CD14-positive monocyte (primary cell): ENCODE data around the gene FOXP4. TPM values are rescaled to one million over a fixed set of nuclear protein-coding genes. Genes with fewer than 3 reads are reported as not detected.

ENCODE experiments used
- DNase-seq, 3 donors: peaks; one replicate each; pipeline ENCODE4 v3.0.0-alpha.2; 2011 to 2022
- H2AFZ ChIP-seq: 2 replicates; pipeline ENCODE4 v1.6.0; 2012; ENCODE audit warnings: mild to moderate bottlenecking, low read depth, low read length, inconsistent platforms; ENCODE audit not compliant: insufficient read depth, poor library complexity, severe bottlenecking
- H3K27ac ChIP-seq, 2 donors: 1 replicate in 1 of 2; 2 replicates in 1 of 2; pipeline ENCODE4 v1.5.1; 2012 to 2013; ENCODE audit warnings: low read length in 2 of 2, control low read depth in 1 of 2, inconsistent platforms in 1 of 2, low read depth in 1 of 2, mild to moderate bottlenecking in 1 of 2
- H3K27me3 ChIP-seq, 2 donors: one replicate each; pipeline versions ENCODE4 v1.6.0 to v1.6.1; 2011 to 2013; ENCODE audit warnings: low read length in 2 of 2; ENCODE audit not compliant: control insufficient read depth in 2 of 2, insufficient read depth in 2 of 2
- H3K36me3 ChIP-seq, 2 donors: replicated peaks in 1 of 2; 1 replicate in 1 of 2; 2 replicates in 1 of 2; pipeline versions ENCODE4 v1.5.1 to v1.6.1; 2012 to 2013; ENCODE audit warnings: low read length in 2 of 2, control low read depth in 1 of 2, inconsistent platforms in 1 of 2, mild to moderate bottlenecking in 1 of 2; ENCODE audit not compliant: insufficient read depth in 2 of 2, control insufficient read depth in 1 of 2
- H3K4me1 ChIP-seq, 2 donors: 1 replicate in 1 of 2; 2 replicates in 1 of 2; pipeline versions ENCODE4 v1.5.1 to v1.6.1; 2012 to 2013; ENCODE audit warnings: low read length in 2 of 2, control low read depth in 1 of 2, inconsistent platforms in 1 of 2, mild to moderate bottlenecking in 1 of 2, moderate library complexity in 1 of 2; ENCODE audit not compliant: insufficient read depth in 2 of 2, control insufficient read depth in 1 of 2
- H3K4me2 ChIP-seq: replicated peaks from 2 replicates; pipeline ENCODE3; 2012; ENCODE audit warnings: low read length, moderate library complexity, mild to moderate bottlenecking; ENCODE audit not compliant: poor library complexity, severe bottlenecking; ENCODE audit errors: extremely low read depth
- H3K4me3 ChIP-seq, 3 experiments: fragments of 200-600 bp in 1 of 3; sonication (generic) in 1 of 3; replicated peaks in 1 of 3; 1 replicate in 2 of 3; 2 replicates in 1 of 3; pipeline ENCODE4 v1.5.1; 2011 to 2013; ENCODE audit warnings: low read length in 3 of 3, mild to moderate bottlenecking in 3 of 3, control low read depth in 2 of 3, low read depth in 2 of 3, inconsistent platforms in 1 of 3, moderate library complexity in 1 of 3
- H3K79me2 ChIP-seq: 2 replicates; pipeline ENCODE4 v1.6.0; 2012; ENCODE audit warnings: mild to moderate bottlenecking, control low read depth, inconsistent platforms, low read length, moderate library complexity; ENCODE audit not compliant: insufficient read depth
- H3K9ac ChIP-seq: 2 replicates; pipeline ENCODE4 v1.6.0; 2017; ENCODE audit warnings: low read length, mild to moderate bottlenecking; ENCODE audit not compliant: insufficient read depth, poor library complexity, severe bottlenecking
- H3K9me3 ChIP-seq, 2 donors: replicated peaks in 1 of 2; 1 replicate in 1 of 2; 2 replicates in 1 of 2; pipeline versions ENCODE4 v1.5.1 to v1.6.1; 2012 to 2013; ENCODE audit warnings: low read length in 2 of 2, control low read depth in 1 of 2; ENCODE audit not compliant: control insufficient read depth in 1 of 2, insufficient read depth in 1 of 2
- H4K20me1 ChIP-seq: 2 replicates; pipeline ENCODE4 v1.6.0; 2012; ENCODE audit warnings: mild to moderate bottlenecking, low read length, control low read depth, moderate library complexity; ENCODE audit not compliant: insufficient read depth
- H3K27ac Mint-ChIP-seq, 7 donors: one replicate each; pipeline ENCODE4 v1.8.0; 2020; ENCODE audit warnings: mild to moderate bottlenecking in 7 of 7, mixed read lengths in 7 of 7, moderate library complexity in 6 of 7, inconsistent platforms in 2 of 7
- H3K27me3 Mint-ChIP-seq, 3 donors: one replicate each; pipeline ENCODE4 v1.8.0; 2021 to 2022; ENCODE audit warnings: low read depth in 3 of 3, mild to moderate bottlenecking in 3 of 3, mixed read lengths in 3 of 3, moderate library complexity in 3 of 3, inconsistent platforms in 1 of 3
- H3K36me3 Mint-ChIP-seq, 2 donors: one replicate each; pipeline ENCODE4 v1.8.0; 2020; ENCODE audit warnings: mixed read lengths in 2 of 2, inconsistent platforms in 1 of 2, mild to moderate bottlenecking in 1 of 2
- H3K4me1 Mint-ChIP-seq: one replicate; pipeline ENCODE4 v1.8.0; 2020; ENCODE audit warnings: mild to moderate bottlenecking, mixed read lengths
- H3K4me3 Mint-ChIP-seq, 2 donors: one replicate each; pipeline ENCODE4 v1.8.0; 2020; ENCODE audit warnings: mild to moderate bottlenecking in 2 of 2, mixed read lengths in 2 of 2, moderate library complexity in 1 of 2
- H3K9me3 Mint-ChIP-seq, 7 donors: one replicate each; pipeline ENCODE4 v1.8.0; 2020 to 2022; ENCODE audit warnings: mixed read lengths in 7 of 7, mild to moderate bottlenecking in 6 of 7, moderate library complexity in 6 of 7, inconsistent platforms in 2 of 7
- CTCF ChIP-seq: fragments of 200-600 bp; IDR thresholded peaks from one replicate; pipeline ENCODE4 v1.8.0; 2022; ENCODE audit warnings: antibody characterized with exemption, mild to moderate bottlenecking
- WGBS: methylation state at CpG from one replicate; pipeline ENCODE4 v1.1.5; 2013; ENCODE audit warnings: missing lambda C conversion rate; ENCODE audit not compliant: insufficient coverage; 5-methylcytosine and 5-hydroxymethylcytosine counted together
- intact Hi-C, 2 donors: fragments of 100-400 bp; cut with micrococcal nuclease; formaldehyde crosslinking; loops; one replicate each; pipeline versions ENCODE4 v1.15.0 to v1.15.1; 2023
- polyA plus RNA-seq, 3 donors: library from polyadenylated mRNA; depleted of rRNA in 1 of 3; unstranded in 2 of 3; stranded (reverse) in 1 of 3; fragments of 300-500 nt in 2 of 3; fragments of >200 nt in 1 of 3; fragmentation: Illumina TruSeq in 2 of 3; gene quantifications; 1 replicate in 2 of 3; 2 replicates in 1 of 3; pipeline ENCODE4 v1.2.3, GENCODE V29; 2012 to 2021

Gene FOXP4
- polyA plus RNA-seq, 3 donors, result 0.62 to 7.6 (median 0.65) TPM

GRCh38 chr6:41576667-41577066 is 30.5 kb downstream of the FOXP4 start:
- DNase-seq, result no peak
- no peak overlapping the region for H3K27ac ChIP-seq
- H3K4me3 ChIP-seq, result no peak overlapping the region
- no peaks in the 10 kb centered on the region for H3K79me2 ChIP-seq
- Mint-ChIP-seq H3K27ac (peak overlapping the region in 1 of 7 donors; percentile 68), H3K4me1 (peaks cover 23% of the 10 kb centered on the region), H3K27me3 (peaks cover 2 to 10% (median 5%) of the 10 kb centered on the region in 3 donors), H3K9me3 (peaks cover 0 to 2% (median 0%) of the 10 kb centered on the region in 7 donors), H3K36me3 (peaks cover 38 to 57% of the 10 kb centered on the region in 2 donors), H3K4me3 (no peak overlapping the region)
- H3K9me3 ChIP-seq, result no peaks in the 10 kb centered on the region
- peaks cover 0 to 3% of the 10 kb centered on the region in 2 donors for H3K4me1 ChIP-seq
- no peak overlapping the region for H3K9ac ChIP-seq
- no peak overlapping the region for H3K4me2 ChIP-seq
- no peak for TF ChIP-seq CTCF
- H2AFZ ChIP-seq, result no peak overlapping the region
- H3K27me3 ChIP-seq, result no peaks in the 10 kb centered on the region
- intact Hi-C loops, result no loop called here
- WGBS, result 100% methylated on average over 3 of the region's 4 CpGs
- peaks cover 2 to 17% of the 10 kb centered on the region in 2 donors for H3K36me3 ChIP-seq
- H4K20me1 ChIP-seq, result peaks cover 8% of the 10 kb centered on the region

GRCh38 chr6:41577356-41578216 is 31.4 kb downstream of the FOXP4 start:
- 78% methylated on average over 4 of the region's 5 CpGs for WGBS

More at GRCh38 chr6:41577356-41578216, 31.4 kb downstream of the FOXP4 start:
- Mint-ChIP-seq H3K36me3 (peaks cover 37 to 55% of the 10 kb centered on the region in 2 donors), H3K9me3 (peaks cover 0 to 2% (median 0%) of the 10 kb centered on the region in 7 donors), H3K4me3 (no peak overlapping the region), H3K27me3 (peaks cover 0 to 8% (median 5%) of the 10 kb centered on the region in 3 donors), H3K4me1 (peaks cover 20% of the 10 kb centered on the region), H3K27ac (peak overlapping the region in 1 of 7 donors; percentile 42)
- peaks cover 0 to 3% of the 10 kb centered on the region in 2 donors for H3K4me1 ChIP-seq
- no peak for TF ChIP-seq CTCF
- no peak overlapping the region for H3K9ac ChIP-seq
- no peaks in the 10 kb centered on the region for H3K79me2 ChIP-seq
- no peaks in the 10 kb centered on the region for H3K9me3 ChIP-seq
- H4K20me1 ChIP-seq, result peaks cover 8% of the 10 kb centered on the region
- no peak overlapping the region for H3K4me3 ChIP-seq
- DNase-seq, result no peak
- no peak overlapping the region for H3K27ac ChIP-seq
- H3K4me2 ChIP-seq, result no peak overlapping the region
- no peak overlapping the region for H2AFZ ChIP-seq
- intact Hi-C loops, result no loop called here
- no peaks in the 10 kb centered on the region for H3K27me3 ChIP-seq
- H3K36me3 ChIP-seq, result peaks cover 2 to 17% of the 10 kb centered on the region in 2 donors
